Vagina (tissue), 2 donors: ENCODE measurements around the gene AKAP13. TPM values are rescaled to one million over a fixed set of nuclear protein-coding genes. Genes with fewer than 3 reads are reported as not detected.
A peak's percentile ranks its signal among the peaks of the same experiment; 100 is the strongest.

Experiments used
- DNase-seq, 2 donors: peaks; one replicate each; pipeline ENCODE4 v3.0.0-alpha.2; 2017; ENCODE audit errors: extremely low spot score in 2 of 2
- H3K27ac ChIP-seq: fragments of 200-600 bp; sonication (generic); one replicate; pipeline ENCODE4 v1.5.1; 2019
- H3K27me3 ChIP-seq: fragments of 200-600 bp; sonication (generic); one replicate; pipeline ENCODE4 v1.5.1; 2019
- H3K36me3 ChIP-seq, 2 donors: fragments of 200-600 bp; sonication (generic); one replicate each; pipeline ENCODE4 v1.5.1; 2017 to 2019
- H3K4me1 ChIP-seq: fragments of 200-600 bp; sonication (generic); one replicate; pipeline ENCODE4 v1.5.1; 2019
- H3K4me3 ChIP-seq, 2 donors: fragments of 200-600 bp; sonication (generic); 1 replicate in 1 of 2; 2 replicates in 1 of 2; pipeline ENCODE4 v1.5.1; 2016 to 2019
- H3K9me3 ChIP-seq: fragments of 200-600 bp; sonication (generic); one replicate; pipeline ENCODE4 v1.5.1; 2019
- CTCF ChIP-seq, 3 experiments: fragments of 450-650 bp in 2 of 3; fragments of 200-600 bp in 1 of 3; sonication (generic) in 1 of 3; IDR thresholded peaks; one replicate each; pipeline ENCODE4 v1.5.1; 2017 to 2019; ENCODE audit warnings: antibody characterized with exemption in 3 of 3, mild to moderate bottlenecking in 2 of 3, moderate library complexity in 2 of 3
- POLR2A ChIP-seq, 2 donors: fragments of 450-650 bp; IDR thresholded peaks; one replicate each; pipeline ENCODE4 v1.6.1; 2017; ENCODE audit warnings: antibody characterized with exemption in 2 of 2, mild to moderate bottlenecking in 2 of 2, moderate library complexity in 2 of 2
- POLR2AphosphoS5 ChIP-seq, 2 donors: sonication (generic); formaldehyde crosslinking; IDR thresholded peaks; one replicate each; pipeline ENCODE4 v1.9.0; 2017; ENCODE audit warnings: antibody characterized with exemption in 2 of 2, mild to moderate bottlenecking in 2 of 2, low read depth in 1 of 2; ENCODE audit not compliant: insufficient read depth in 1 of 2
- intact Hi-C: fragments of 100-400 bp; cut with DNase I; formaldehyde crosslinking; loops from one replicate; pipeline ENCODE4 v1.15.1; 2023
- total RNA-seq: library from RNA; depleted of rRNA; stranded (reverse); fragments of >200 nt; gene quantifications from one replicate; pipeline ENCODE4 v1.2.3, GENCODE V29; 2016

Gene AKAP13
- total RNA-seq, 1 donor from 2014 or later: 177 TPM

- Histone ChIP-seq H3K27ac (no peak overlapping the region), H3K4me1 (peaks cover 77% of the 10 kb centered on the region), H3K36me3 (no peaks in the 10 kb centered on the region), H3K9me3 (no peaks in the 10 kb centered on the region), H3K4me3 (no peak overlapping the region), H3K27me3 (no peaks in the 10 kb centered on the region)
- no peak for DNase-seq
- intact Hi-C loops: no loop called here
- TF ChIP-seq CTCF (IDR thresholded peaks at IDR 0.05): no peak
- TF ChIP-seq POLR2A (IDR thresholded peaks at IDR 0.05): no peak
Observed at GRCh38 chr15:85540085-85540797, 159.8 kb downstream of the AKAP13 start.

GRCh38 chr15:85541744-85542143 is 161.3 kb downstream of the AKAP13 start:
- Histone ChIP-seq H3K4me1 (peaks cover 71% of the 10 kb centered on the region), H3K36me3 (no peaks in the 10 kb centered on the region), H3K27me3 (no peaks in the 10 kb centered on the region), H3K4me3 (no peak overlapping the region), H3K9me3 (no peaks in the 10 kb centered on the region), H3K27ac (no peak overlapping the region)
- DNase-seq: no peak
- no peak for TF ChIP-seq POLR2AphosphoS5 (IDR thresholded peaks at IDR 0.05; ENCODE audit: insufficient read depth in 1 of 2, low read depth in 1 of 2)
- TF ChIP-seq CTCF (IDR thresholded peaks at IDR 0.05): no peak
- TF ChIP-seq POLR2A (IDR thresholded peaks at IDR 0.05): no peak
- intact Hi-C loops: no loop called here

GRCh38 chr15:85542488-85542887 is 162.1 kb downstream of the AKAP13 start:
- H3K4me1 ChIP-seq: peaks cover 66% of the 10 kb centered on the region
- H3K27me3 ChIP-seq: no peaks in the 10 kb centered on the region
- no peak overlapping the region for H3K4me3 ChIP-seq
- H3K27ac ChIP-seq: peak overlapping the region; percentile 64
- H3K9me3 ChIP-seq: no peaks in the 10 kb centered on the region
- TF ChIP-seq CTCF (IDR thresholded peaks at IDR 0.05): no peak
- TF ChIP-seq POLR2A (IDR thresholded peaks at IDR 0.05): no peak
- no peak for TF ChIP-seq POLR2AphosphoS5 (IDR thresholded peaks at IDR 0.05; ENCODE audit: insufficient read depth in 1 of 2, low read depth in 1 of 2)
- intact Hi-C loops: no loop called here
- no peaks in the 10 kb centered on the region for H3K36me3 ChIP-seq
- no peak for DNase-seq

GRCh38 chr15:85542895-85543331 is 162.5 kb downstream of the AKAP13 start:
- Histone ChIP-seq H3K9me3 (no peaks in the 10 kb centered on the region), H3K4me3 (no peak overlapping the region), H3K27me3 (no peaks in the 10 kb centered on the region), H3K4me1 (peaks cover 67% of the 10 kb centered on the region), H3K36me3 (no peaks in the 10 kb centered on the region), H3K27ac (peak overlapping the region; percentile 64)
- DNase-seq: no peak
- TF ChIP-seq POLR2A (IDR thresholded peaks at IDR 0.05) (no peak), POLR2AphosphoS5 (IDR thresholded peaks at IDR 0.05; ENCODE audit: insufficient read depth in 1 of 2, low read depth in 1 of 2) (peak in 1 of 2 donors; percentile 7)
- intact Hi-C loops: no loop called here

GRCh38 chr15:85543741-85544155 is 163.3 kb downstream of the AKAP13 start:
- peak in 1 of 2 donors; percentile 22 for TF ChIP-seq POLR2AphosphoS5 (IDR thresholded peaks at IDR 0.05; ENCODE audit: insufficient read depth in 1 of 2, low read depth in 1 of 2)
- TF ChIP-seq CTCF (IDR thresholded peaks at IDR 0.05): no peak
- no peak for TF ChIP-seq POLR2A (IDR thresholded peaks at IDR 0.05)
- DNase-seq: no peak
- Histone ChIP-seq H3K4me3 (no peak overlapping the region), H3K27ac (peak overlapping the region; percentile 64), H3K4me1 (peaks cover 72% of the 10 kb centered on the region), H3K27me3 (no peaks in the 10 kb centered on the region), H3K9me3 (no peaks in the 10 kb centered on the region), H3K36me3 (no peaks in the 10 kb centered on the region)
- intact Hi-C loops: no loop called here
